K562 (cell line): ENCODE measurements around the gene ACVR2B. TPM values are rescaled to one million over a fixed set of nuclear protein-coding genes. Genes with fewer than 3 reads are reported as not detected.

Experiments used
- ATAC-seq: fragments of 200-7000 bp; cut with Tn5 transposase; 3 replicates; pipeline ENCODE4 v1.9.1; 2020; ENCODE audit warnings: moderate library complexity
- BruUV-seq: library from RNA; stranded (reverse); fragments of 400-500 nt; replicated peaks from 2 replicates; lab custom pipeline; 2021; lab: Mats Ljungman, UMichigan
- CTCF ChIA-PET: fragments of 300-600 bp; formaldehyde crosslinking; extraction: SDS; loops from one replicate; lab custom pipeline; 2021; ENCODE audit warnings: low intra/inter-chr PET ratio; lab: Yijun Ruan, JAX
- POLR2A ChIA-PET: fragments of 300-600, 350-650 bp; sonication (Branson Sonifier 250); formaldehyde crosslinking; extraction: SDS; loops from one replicate; lab custom pipeline; 2021; ENCODE audit warnings: antibody characterized with exemption, inconsistent platforms; lab: Yijun Ruan, JAX
- DNase-seq, 4 experiments: peaks; one replicate each; pipeline versions ENCODE4 v3.0.0 to v3.0.0-alpha.2; 2011 to 2018; ENCODE audit warnings: low spot score in 3 of 4, mixed read lengths in 3 of 4; ENCODE audit errors: extremely low read depth in 1 of 4
- FAIRE-seq: peaks from 2 replicates; lab custom pipeline; 2011; peaks lifted over from hg19 to GRCh38; lab: Jason Lieb, UNC
- H2AFZ ChIP-seq: 2 replicates; pipeline ENCODE4 v1.6.0; 2011; ENCODE audit warnings: low read depth, low read length, control low read depth, inconsistent platforms
- H3K27ac ChIP-seq: fragments of 200-600 bp; 3 replicates; pipeline ENCODE4 v1.8.0; 2011; ENCODE audit warnings: low read depth, mild to moderate bottlenecking, control low read depth, inconsistent platforms, low read length, moderate library complexity, mixed read lengths; ENCODE audit errors: extremely low read depth
- H3K27me3 ChIP-seq, 2 experiments: fragments of 300-600 bp in 1 of 2; 2 replicates in 1 of 2; 3 replicates in 1 of 2; pipeline versions ENCODE4 v1.6.0 to v1.8.0; 2011; ENCODE audit warnings: inconsistent platforms in 2 of 2, low read length in 2 of 2, mild to moderate bottlenecking in 1 of 2, mixed read lengths in 1 of 2, moderate library complexity in 1 of 2; ENCODE audit not compliant: control insufficient read depth in 2 of 2, insufficient read depth in 2 of 2
- H3K36me3 ChIP-seq: fragments of 300-600 bp; 3 replicates; pipeline ENCODE4 v1.8.0; 2011; ENCODE audit warnings: mild to moderate bottlenecking, low read length, inconsistent platforms; ENCODE audit not compliant: control insufficient read depth, insufficient read depth
- H3K4me1 ChIP-seq, 2 experiments: fragments of 200-600 bp in 1 of 2; replicated peaks in 1 of 2; 2 replicates in 1 of 2; 3 replicates in 1 of 2; pipeline versions ENCODE4 v1.5.1 to v1.8.0; 2011; ENCODE audit warnings: inconsistent platforms in 2 of 2, low read length in 2 of 2, mild to moderate bottlenecking in 1 of 2, mixed read lengths in 1 of 2, moderate library complexity in 1 of 2; ENCODE audit not compliant: control insufficient read depth in 2 of 2, insufficient read depth in 2 of 2
- H3K4me2 ChIP-seq: 2 replicates; pipeline ENCODE4 v1.6.1; 2011; ENCODE audit warnings: low read length, control low read depth, inconsistent platforms, mixed read lengths; ENCODE audit not compliant: insufficient read depth
- H3K4me3 ChIP-seq: fragments of 200-600 bp; sonication (generic), shearing (Covaris generic); 2 replicates; pipeline ENCODE4 v1.5.1; 2016; ENCODE audit warnings: control low read depth, inconsistent platforms
- H3K79me2 ChIP-seq: fragments of 200-600 bp; 3 replicates; pipeline ENCODE4 v1.8.0; 2011; ENCODE audit warnings: low read length, inconsistent platforms; ENCODE audit not compliant: control insufficient read depth, insufficient read depth
- H3K9ac ChIP-seq, 2 experiments: 2 replicates each; pipeline versions ENCODE4 v1.6.0 to v1.6.1; 2011; ENCODE audit warnings: low read depth in 2 of 2, low read length in 2 of 2, control low read depth in 1 of 2, inconsistent platforms in 1 of 2, mild to moderate bottlenecking in 1 of 2, mixed read lengths in 1 of 2; ENCODE audit not compliant: insufficient read depth in 1 of 2
- H3K9me1 ChIP-seq: one replicate; pipeline ENCODE4 v1.6.0; 2011; ENCODE audit warnings: inconsistent platforms, mild to moderate bottlenecking, low read length, moderate library complexity; ENCODE audit not compliant: control insufficient read depth, insufficient read depth
- H3K9me3 ChIP-seq: replicated peaks from 2 replicates; pipeline ENCODE4 v1.5.1; 2011; ENCODE audit warnings: low read depth, low read length, inconsistent platforms; ENCODE audit not compliant: control insufficient read depth, insufficient read depth
- H4K20me1 ChIP-seq: replicated peaks from 2 replicates; pipeline ENCODE4 v1.6.1; 2011; ENCODE audit warnings: low read length, inconsistent platforms, mixed read lengths; ENCODE audit not compliant: control insufficient read depth, insufficient read depth
- ATF2 ChIP-seq: sonication (generic); formaldehyde crosslinking; IDR thresholded peaks from 2 replicates; pipeline ENCODE4 v1.8.1; 2022; ENCODE audit warnings: missing genetic modification reagents
- KAT8 ChIP-seq: fragments of 450-650 bp; IDR thresholded peaks from 2 replicates; pipeline ENCODE4 v1.6.1; 2016; ENCODE audit warnings: low read depth, mild to moderate bottlenecking
- MYBL2 ChIP-seq, 2 experiments: fragments of 450-650 bp in 1 of 2; sonication (generic) in 1 of 2; formaldehyde crosslinking in 1 of 2; IDR thresholded peaks; 2 replicates each; pipeline versions ENCODE4 v1.6.1 to v1.8.1; 2017 to 2022; ENCODE audit warnings: borderline replicate concordance in 1 of 2, inconsistent platforms in 1 of 2, low read depth in 1 of 2, mild to moderate bottlenecking in 1 of 2, missing genetic modification reagents in 1 of 2, moderate library complexity in 1 of 2
- NRF1 ChIP-seq, 2 experiments: fragments of 450-650 bp; IDR thresholded peaks in 1 of 2; conservative IDR thresholded peaks in 1 of 2; 2 replicates each; pipeline ENCODE4 v1.6.1; 2014; ENCODE audit warnings: mild to moderate bottlenecking in 2 of 2
- SNAPC5 ChIP-seq: fragments of 250-450 bp; sonication (Bioruptor Pico); IDR thresholded peaks from 2 replicates; pipeline ENCODE4 v1.8.0; 2021; ENCODE audit warnings: moderate library complexity, mild to moderate bottlenecking, inconsistent platforms
- TFAP4 ChIP-seq: sonication (generic); formaldehyde crosslinking; IDR thresholded peaks from 2 replicates; pipeline ENCODE4 v1.8.0; 2022; ENCODE audit warnings: missing genetic modification reagents, mild to moderate bottlenecking, moderate library complexity, borderline replicate concordance
- ZBTB33 ChIP-seq: sonication (generic); formaldehyde crosslinking; IDR thresholded peaks from 2 replicates; pipeline ENCODE4 v1.8.1; 2023; ENCODE audit warnings: mild to moderate bottlenecking, missing genetic modification reagents
- ZNF143 ChIP-seq: sonication (generic); formaldehyde crosslinking; IDR thresholded peaks from 2 replicates; pipeline ENCODE4 v1.9.0; 2022; ENCODE audit warnings: mild to moderate bottlenecking, missing genetic modification reagents
- ZNF217 ChIP-seq: sonication (generic); formaldehyde crosslinking; IDR thresholded peaks from 2 replicates; pipeline ENCODE4 v1.8.0; 2022; ENCODE audit warnings: mild to moderate bottlenecking, missing genetic modification reagents
- ZNF696 ChIP-seq: fragments of 250-450 bp; sonication (Bioruptor Pico); conservative IDR thresholded peaks from 2 replicates; pipeline ENCODE4 v1.4.0; 2020; ENCODE audit warnings: mild to moderate bottlenecking, moderate library complexity
- WGBS: fragments of 100-300 bp; shearing (Covaris generic); methylation state at CpG from one replicate; pipeline ENCODE4 v1.1.6; 2016; ENCODE audit warnings: low coverage, mixed read lengths; ENCODE audit not compliant: insufficient coverage; ENCODE audit errors: missing lambda C conversion rate; 5-methylcytosine and 5-hydroxymethylcytosine counted together
- in situ Hi-C: fragments of 300-500 bp; cut with MboI; formaldehyde crosslinking; loops from 4 replicates; pipeline ENCODE4 v1.15.0; 2018; ENCODE audit warnings: inconsistent platforms, mixed read lengths
- intact Hi-C: fragments of 100-400 bp; cut with micrococcal nuclease; formaldehyde crosslinking; loops from 2 replicates; pipeline ENCODE4 v1.14.2; 2022
- polyA plus RNA-seq, 8 experiments: library from polyadenylated mRNA; depleted of rRNA in 4 of 8; stranded (reverse) in 5 of 8; unstranded in 3 of 8; fragments of >200 nt; fragmentation: Nextera tagmentation in 2 of 8; fragmentation: Illumina TruSeq in 1 of 8; extraction: Ambion mirVana in 2 of 8; extraction: Trizol in 1 of 8; gene quantifications; 2 replicates each; pipeline versions ENCODE4 v1.2.1 to v1.2.3, GENCODE V29; 2011 to 2014; ENCODE audit warnings: inconsistent platforms in 1 of 8, missing spikeins in 1 of 8
- total RNA-seq, 7 experiments: library from RNA; depleted of rRNA in 6 of 7; stranded (reverse); fragments of >200 nt in 6 of 7; fragmentation: Illumina TruSeq in 2 of 7; extraction: Trizol in 2 of 7; gene quantifications; 2 replicates each; pipeline versions ENCODE4 v1.2.1 to v1.2.3, GENCODE V29; 2011 to 2021; ENCODE audit warnings: low replicate concordance in 1 of 7

ACVR2B gene
- total and polyA plus RNA-seq, 9 of the 15 experiments (the other 6 are each of a cell fraction or from before 2014, with no cell fraction given): 1.8 to 23.7 (median 7.1) TPM

- intact Hi-C loops: no loop called here
- peak overlapping the region; percentile 92 to 98; a peak in 3 of 4 replicates for H3K9ac ChIP-seq
These were observed 2.1 kb downstream of the ACVR2B start for GRCh38 chr3:38455639-38456430.

More at GRCh38 chr3:38455639-38456430, 2.1 kb downstream of the ACVR2B start:
- TF ChIP-seq ZBTB33 (CRISPR knock-in tag) (peak; percentile 12; the same call in 1 of the 2 replicates), SNAPC5 (no peak), ZNF143 (CRISPR knock-in tag) (no peak), KAT8 (no peak), ZNF217 (CRISPR knock-in tag) (no peak), MYBL2 (IDR thresholded peaks at IDR 0.05; ENCODE audit: low read depth) (no peak), MYBL2 (CRISPR knock-in tag; IDR thresholded peaks at IDR 0.05; ENCODE audit: borderline replicate concordance) (no peak), NRF1 (conservative IDR thresholded peaks at IDR 0.05 in 1 of 2, IDR thresholded peaks at IDR 0.05 in 1 of 2) (peak; percentile 5 to 13), TFAP4 (CRISPR knock-in tag) (peak; percentile 61; the same call in 1 of the 2 replicates), ZNF696 (no peak), ATF2 (no peak)
- H3K27ac ChIP-seq: no peak overlapping the region
- H3K9me1 ChIP-seq: peaks cover 5% of the 10 kb centered on the region
- no peak for FAIRE-seq
- peaks cover 54% of the 10 kb centered on the region for H3K79me2 ChIP-seq
- peak overlapping the region; percentile 89 for H3K4me2 ChIP-seq
- no peak for ATAC-seq
- in situ Hi-C loops: no loop called here
- H2AFZ ChIP-seq: no peak overlapping the region
- no peaks in the 10 kb centered on the region for H3K9me3 ChIP-seq
- ChIA-PET POLR2A (interaction anchor here (0.6 to 1.4 kb wide), 3 partner anchors 10 to 335 kb away, joined by 3 read pairs; no protein-coding TSS in a partner anchor), CTCF (no interaction called here)
- H3K4me1 ChIP-seq: peaks cover 27 to 38% of the 10 kb centered on the region in 2 experiments
- H4K20me1 ChIP-seq: peaks cover 41% of the 10 kb centered on the region
- 25% methylated on average over 14 of the region's 15 CpGs for WGBS
- H3K27me3 ChIP-seq: no peaks in the 10 kb centered on the region
- H3K4me3 ChIP-seq: peak overlapping the region; percentile 72
- no peaks in the 10 kb centered on the region for H3K36me3 ChIP-seq
- no TSS peak for BruUV-seq
- DNase-seq: peak in 2 of 4 experiments; percentile 13 to 21
